Trophoblast cell (in vitro differentiated cells and primary cell): ENCODE measurements around the gene MS4A10.

Source experiments
- DNase-seq, 2 donors: peaks; one replicate each; pipeline ENCODE4 v3.0.0-alpha.2; 2016
- H2AFZ ChIP-seq: 2 replicates; pipeline ENCODE4 v1.6.1; 2013; ENCODE audit warnings: low read length, moderate library complexity, mild to moderate bottlenecking; ENCODE audit not compliant: insufficient read depth, poor library complexity
- H2AK5ac ChIP-seq: 2 replicates; pipeline ENCODE4 v1.6.1; 2013; ENCODE audit warnings: mild to moderate bottlenecking, low read length
- H2BK120ac ChIP-seq: 2 replicates; pipeline ENCODE4 v1.6.1; 2013; ENCODE audit warnings: low read length, mild to moderate bottlenecking, moderate library complexity; ENCODE audit not compliant: insufficient read depth, poor library complexity
- H2BK12ac ChIP-seq: 2 replicates; pipeline ENCODE4 v1.6.1; 2013; ENCODE audit warnings: mild to moderate bottlenecking, low read length, moderate library complexity
- H2BK5ac ChIP-seq: 2 replicates; pipeline ENCODE4 v1.6.1; 2013; ENCODE audit warnings: low read length, low read depth, moderate library complexity, mild to moderate bottlenecking; ENCODE audit not compliant: poor library complexity
- H3K14ac ChIP-seq: 2 replicates; pipeline ENCODE4 v1.6.1; 2013; ENCODE audit warnings: mild to moderate bottlenecking, low read length
- H3K18ac ChIP-seq: 2 replicates; pipeline ENCODE4 v1.6.1; 2013; ENCODE audit warnings: mild to moderate bottlenecking, low read length
- H3K23ac ChIP-seq: 2 replicates; pipeline ENCODE4 v1.6.1; 2013; ENCODE audit warnings: low read length
- H3K27ac ChIP-seq: 2 replicates; pipeline ENCODE4 v1.5.1; 2013; ENCODE audit warnings: low read depth, mild to moderate bottlenecking, inconsistent platforms, low read length, moderate library complexity
- H3K27me3 ChIP-seq: 2 replicates; pipeline ENCODE4 v1.6.1; 2013; ENCODE audit warnings: inconsistent platforms, mild to moderate bottlenecking, low read length, moderate library complexity; ENCODE audit not compliant: insufficient read depth
- H3K36me3 ChIP-seq, 2 experiments: 1 replicate in 1 of 2; 2 replicates in 1 of 2; pipeline ENCODE4 v1.6.1; 2013; ENCODE audit warnings: low read length in 2 of 2, mild to moderate bottlenecking in 2 of 2, moderate library complexity in 1 of 2; ENCODE audit not compliant: insufficient read depth in 2 of 2, control insufficient read depth in 1 of 2
- H3K4ac ChIP-seq: 2 replicates; pipeline ENCODE4 v1.6.1; 2013; ENCODE audit warnings: low read depth, mild to moderate bottlenecking, low read length, moderate library complexity
- H3K4me1 ChIP-seq, 2 experiments: 1 replicate in 1 of 2; 2 replicates in 1 of 2; pipeline ENCODE4 v1.6.1; 2013; ENCODE audit warnings: low read length in 2 of 2, mild to moderate bottlenecking in 2 of 2, moderate library complexity in 1 of 2; ENCODE audit not compliant: insufficient read depth in 2 of 2, control insufficient read depth in 1 of 2
- H3K4me2 ChIP-seq: 2 replicates; pipeline ENCODE4 v1.6.1; 2013; ENCODE audit warnings: inconsistent platforms, mild to moderate bottlenecking, low read length, moderate library complexity
- H3K4me3 ChIP-seq: 2 replicates; pipeline ENCODE4 v1.5.1; 2013; ENCODE audit warnings: mild to moderate bottlenecking, low read depth, low read length, inconsistent platforms
- H3K79me1 ChIP-seq: one replicate; pipeline ENCODE4 v1.6.1; 2013; ENCODE audit warnings: low read length
- H3K79me2 ChIP-seq: 2 replicates; pipeline ENCODE4 v1.6.1; 2013; ENCODE audit warnings: low read length, mild to moderate bottlenecking; ENCODE audit not compliant: control insufficient read depth, insufficient read depth, poor library complexity
- H3K9ac ChIP-seq: 2 replicates; pipeline ENCODE4 v1.6.1; 2013; ENCODE audit warnings: mild to moderate bottlenecking, low read length
- H3K9me3 ChIP-seq: 2 replicates; pipeline ENCODE4 v1.6.1; 2013; ENCODE audit warnings: low read depth, mild to moderate bottlenecking, control low read depth, inconsistent platforms, low read length; ENCODE audit not compliant: insufficient read depth
- H4K12ac ChIP-seq: 2 replicates; pipeline ENCODE4 v1.6.1; 2013; ENCODE audit warnings: low read depth, mild to moderate bottlenecking, low read length, moderate library complexity
- H4K8ac ChIP-seq: 2 replicates; pipeline ENCODE4 v1.6.1; 2013; ENCODE audit warnings: low read depth, mild to moderate bottlenecking, low read length, moderate library complexity
- H4K91ac ChIP-seq: one replicate; pipeline ENCODE4 v1.6.1; 2013; ENCODE audit warnings: low read depth, mild to moderate bottlenecking, low read length, moderate library complexity
- WGBS: extraction: QIAGEN DNeasy Blood & Tissue Kit; methylation state at CpG from one replicate; pipeline ENCODE4 v1.1.7; 2013; ENCODE audit warnings: missing lambda C conversion rate; ENCODE audit not compliant: insufficient read length, insufficient coverage; ENCODE audit errors: extremely low coverage; 5-methylcytosine and 5-hydroxymethylcytosine counted together

Gene MS4A10

GRCh38 chr11:60830478-60831142 lies 45.5 kb downstream of the MS4A10 start:
- no peak for DNase-seq

GRCh38 chr11:60831143-60831500 lies 46.0 kb downstream of the MS4A10 start:
- Histone ChIP-seq H2BK5ac (no peak overlapping the region), H3K4me3 (no peak overlapping the region), H3K79me2 (no peaks in the 10 kb centered on the region), H3K27ac (no peak overlapping the region), H3K79me1 (no peaks in the 10 kb centered on the region), H3K4me1 (no peaks in the 10 kb centered on the region), H3K4ac (no peak overlapping the region), H3K4me2 (no peak overlapping the region), H3K14ac (no peak overlapping the region), H3K9me3 (no peaks in the 10 kb centered on the region), H2AK5ac (no peak overlapping the region), H3K23ac (no peak overlapping the region), H4K91ac (no peak overlapping the region), H2BK12ac (no peak overlapping the region), H2BK120ac (no peak overlapping the region), H3K36me3 (no peaks in the 10 kb centered on the region), H4K8ac (no peak overlapping the region), H3K27me3 (no peaks in the 10 kb centered on the region), H3K18ac (no peak overlapping the region), H3K9ac (no peak overlapping the region), H2AFZ (no peak overlapping the region), H4K12ac (no peak overlapping the region)
- WGBS, result no CpG with 5 or more reads among the region's 8 CpGs
- DNase-seq, result peak; percentile 86 to 96

More at GRCh38 chr11:60830478-60831142, 45.5 kb downstream of the MS4A10 start:
- no peak overlapping the region for H3K23ac ChIP-seq
- H3K18ac ChIP-seq, result no peak overlapping the region
- no peaks in the 10 kb centered on the region for H3K9me3 ChIP-seq
- no peak overlapping the region for H4K8ac ChIP-seq
- H4K91ac ChIP-seq, result no peak overlapping the region
- no peak overlapping the region for H3K4ac ChIP-seq
- H3K14ac ChIP-seq, result no peak overlapping the region
- no peak overlapping the region for H2BK12ac ChIP-seq
- H3K4me3 ChIP-seq, result no peak overlapping the region
- H3K27ac ChIP-seq, result no peak overlapping the region
- H2BK5ac ChIP-seq, result no peak overlapping the region
- no peak overlapping the region for H2AFZ ChIP-seq
- peak overlapping the region; percentile 28 for H3K4me2 ChIP-seq
- no peaks in the 10 kb centered on the region for H3K4me1 ChIP-seq
- H3K9ac ChIP-seq, result no peak overlapping the region
- peaks cover 2% of the 10 kb centered on the region for H3K79me1 ChIP-seq
- H3K79me2 ChIP-seq, result no peaks in the 10 kb centered on the region
- H3K36me3 ChIP-seq, result no peaks in the 10 kb centered on the region
- no peak overlapping the region for H2BK120ac ChIP-seq
- H4K12ac ChIP-seq, result no peak overlapping the region
- no peak overlapping the region for H2AK5ac ChIP-seq
- WGBS, result no CpG with 5 or more reads among the region's 10 CpGs
- H3K27me3 ChIP-seq, result no peaks in the 10 kb centered on the region

- no peak overlapping the region for H3K23ac ChIP-seq
- no peaks in the 10 kb centered on the region for H3K36me3 ChIP-seq
- no peaks in the 10 kb centered on the region for H3K79me2 ChIP-seq
- H3K4me3 ChIP-seq, result no peak overlapping the region
- no peaks in the 10 kb centered on the region for H3K9me3 ChIP-seq
- H2BK120ac ChIP-seq, result no peak overlapping the region
- peak; percentile 44 to 69 for DNase-seq
- H3K27me3 ChIP-seq, result no peaks in the 10 kb centered on the region
- no peaks in the 10 kb centered on the region for H3K4me1 ChIP-seq
- no peak overlapping the region for H2BK12ac ChIP-seq
- H4K8ac ChIP-seq, result no peak overlapping the region
- H3K9ac ChIP-seq, result no peak overlapping the region
- no peaks in the 10 kb centered on the region for H3K79me1 ChIP-seq
- H2AFZ ChIP-seq, result no peak overlapping the region
- H3K18ac ChIP-seq, result no peak overlapping the region
- H3K4ac ChIP-seq, result no peak overlapping the region
- no CpG with 5 or more reads among the region's 7 CpGs for WGBS
- no peak overlapping the region for H4K12ac ChIP-seq
- no peak overlapping the region for H3K14ac ChIP-seq
- no peak overlapping the region for H3K4me2 ChIP-seq
- H2AK5ac ChIP-seq, result no peak overlapping the region
- H4K91ac ChIP-seq, result no peak overlapping the region
- no peak overlapping the region for H3K27ac ChIP-seq
- H2BK5ac ChIP-seq, result no peak overlapping the region
These were observed 46.5 kb downstream of the MS4A10 start for GRCh38 chr11:60831501-60832079.

- no peaks in the 10 kb centered on the region for H3K79me2 ChIP-seq
- no peaks in the 10 kb centered on the region for H3K9me3 ChIP-seq
- no peaks in the 10 kb centered on the region for H3K79me1 ChIP-seq
- H4K12ac ChIP-seq, result no peak overlapping the region
- H2AFZ ChIP-seq, result no peak overlapping the region
- H3K9ac ChIP-seq, result no peak overlapping the region
- H2BK12ac ChIP-seq, result no peak overlapping the region
- no peak overlapping the region for H4K8ac ChIP-seq
- H2BK5ac ChIP-seq, result no peak overlapping the region
- no peak overlapping the region for H4K91ac ChIP-seq
- H3K4me2 ChIP-seq, result no peak overlapping the region
- H3K27ac ChIP-seq, result no peak overlapping the region
- H3K36me3 ChIP-seq, result no peaks in the 10 kb centered on the region
- DNase-seq, result no peak
- no peak overlapping the region for H3K4ac ChIP-seq
- H3K18ac ChIP-seq, result no peak overlapping the region
- no peak overlapping the region for H2BK120ac ChIP-seq
- H3K14ac ChIP-seq, result no peak overlapping the region
- H3K4me3 ChIP-seq, result no peak overlapping the region
- no CpG with 5 or more reads among the region's 7 CpGs for WGBS
- peaks cover 0 to 3% of the 10 kb centered on the region in 2 experiments for H3K4me1 ChIP-seq
- H3K27me3 ChIP-seq, result no peaks in the 10 kb centered on the region
- no peak overlapping the region for H2AK5ac ChIP-seq
- H3K23ac ChIP-seq, result no peak overlapping the region
These were observed 49.8 kb downstream of the MS4A10 start for GRCh38 chr11:60834742-60835533.
